H1 (cell line): ENCODE results near the gene ARPC4. TPM values are rescaled to one million over a fixed set of nuclear protein-coding genes. Genes with fewer than 3 reads are reported as not detected.

ENCODE experiments used
- CTCF ChIA-PET: fragments of 300-600 bp; sonication (Branson Sonifier 250); formaldehyde crosslinking; loops from one replicate; lab custom pipeline; 2021; ENCODE audit not compliant: partially characterized antibody; lab: Charles Lee
- POLR2A ChIA-PET: fragments of 300-600 bp; sonication (Branson Sonifier 250); formaldehyde crosslinking; loops from one replicate; lab custom pipeline; 2021; ENCODE audit warnings: inconsistent platforms; ENCODE audit not compliant: partially characterized antibody; lab: Charles Lee
- DNase-seq, 2 experiments: peaks; one replicate each; pipeline versions ENCODE4 v3.0.0 to v3.0.0-alpha.2; 2010 to 2022; ENCODE audit warnings: low spot score in 2 of 2, low read depth in 1 of 2, mixed read lengths in 1 of 2
- FAIRE-seq: peaks from 2 replicates; lab custom pipeline; 2011; peaks lifted over from hg19 to GRCh38; lab: Jason Lieb, UNC
- H2AFZ ChIP-seq: 2 replicates; pipeline ENCODE4 v1.8.1; 2012; ENCODE audit warnings: low read length, inconsistent platforms
- H2AK5ac ChIP-seq: 2 replicates; pipeline ENCODE4 v1.6.1; 2013; ENCODE audit warnings: low read depth, low read length
- H2BK120ac ChIP-seq: replicated peaks from 2 replicates; pipeline ENCODE3; 2013; ENCODE audit warnings: low read depth, low read length, inconsistent platforms
- H2BK12ac ChIP-seq: 2 replicates; pipeline ENCODE4 v1.6.1; 2013; ENCODE audit warnings: low read depth, low read length
- H2BK15ac ChIP-seq: 2 replicates; pipeline ENCODE4 v1.6.1; 2013; ENCODE audit warnings: low read length
- H2BK20ac ChIP-seq: 2 replicates; pipeline ENCODE4 v1.6.1; 2013; ENCODE audit warnings: low read length
- H2BK5ac ChIP-seq: 2 replicates; pipeline ENCODE4 v1.6.1; 2013; ENCODE audit warnings: low read depth, low read length
- H3K14ac ChIP-seq: 2 replicates; pipeline ENCODE4 v1.6.1; 2013; ENCODE audit warnings: inconsistent platforms; ENCODE audit not compliant: insufficient read length
- H3K18ac ChIP-seq: 2 replicates; pipeline ENCODE4 v1.6.1; 2013; ENCODE audit warnings: low read length; ENCODE audit errors: extremely low read depth
- H3K23ac ChIP-seq: 2 replicates; pipeline ENCODE4 v1.6.1; 2013; ENCODE audit warnings: inconsistent platforms; ENCODE audit not compliant: insufficient read length
- H3K23me2 ChIP-seq: 2 replicates; pipeline ENCODE4 v1.6.1; 2013; ENCODE audit warnings: low read depth, low read length
- H3K27ac ChIP-seq: 2 replicates; pipeline ENCODE4 v1.6.1; 2011; ENCODE audit warnings: low read depth, low read length, inconsistent platforms
- H3K27me3 ChIP-seq, 4 experiments: replicated peaks in 1 of 4; 1 replicate in 1 of 4; 2 replicates in 3 of 4; pipeline versions ENCODE4 v1.6.1 to v1.8.1; 2011 to 2013; ENCODE audit warnings: low read length in 3 of 4, mild to moderate bottlenecking in 3 of 4, inconsistent platforms in 2 of 4, mixed read lengths in 2 of 4, moderate library complexity in 1 of 4; ENCODE audit not compliant: control insufficient read depth in 3 of 4, insufficient read depth in 3 of 4; ENCODE audit errors: extremely low read depth in 1 of 4
- H3K36me3 ChIP-seq, 4 experiments: 2 replicates each; pipeline versions ENCODE4 v1.6.1 to v1.8.1; 2011 to 2013; ENCODE audit warnings: mild to moderate bottlenecking in 4 of 4, low read length in 3 of 4, moderate library complexity in 2 of 4, control low read depth in 1 of 4, inconsistent platforms in 1 of 4; ENCODE audit not compliant: insufficient read depth in 4 of 4, control insufficient read depth in 2 of 4
- H3K4ac ChIP-seq: replicated peaks from 2 replicates; pipeline ENCODE3; 2013; ENCODE audit warnings: low read length, low read depth, mixed read lengths, inconsistent platforms; ENCODE audit not compliant: insufficient read length
- H3K4me1 ChIP-seq, 4 experiments: replicated peaks in 1 of 4; 1 replicate in 1 of 4; 2 replicates in 3 of 4; pipeline versions ENCODE4 v1.6.1 to v1.8.1; 2011 to 2013; ENCODE audit warnings: low read length in 3 of 4, inconsistent platforms in 2 of 4, mixed read lengths in 1 of 4; ENCODE audit not compliant: insufficient read depth in 4 of 4, control insufficient read depth in 3 of 4
- H3K4me2 ChIP-seq, 2 experiments: 2 replicates each; pipeline versions ENCODE4 v1.6.1 to v1.8.1; 2011 to 2013; ENCODE audit warnings: low read depth in 2 of 2, low read length in 2 of 2, control low read depth in 1 of 2, inconsistent platforms in 1 of 2, mild to moderate bottlenecking in 1 of 2; ENCODE audit not compliant: insufficient read depth in 1 of 2
- H3K4me3 ChIP-seq, 4 experiments: fragments of 200-600, 300-600 bp in 1 of 4; sonication (generic), shearing (Covaris generic), sonication (Bioruptor Twin) in 1 of 4; 2 replicates each; pipeline versions ENCODE4 v1.5.1 to v1.8.1; 2011 to 2016; ENCODE audit warnings: low read length in 4 of 4, low read depth in 3 of 4, control low read depth in 2 of 4, inconsistent platforms in 2 of 4, mild to moderate bottlenecking in 2 of 4, mixed read lengths in 1 of 4, moderate library complexity in 1 of 4; ENCODE audit not compliant: insufficient read depth in 2 of 4; ENCODE audit errors: extremely low read depth in 1 of 4
- H3K56ac ChIP-seq: replicated peaks from 2 replicates; pipeline ENCODE3; 2013; ENCODE audit warnings: low read depth, mild to moderate bottlenecking, mixed read lengths, low read length, inconsistent platforms; ENCODE audit not compliant: insufficient read length
- H3K79me1 ChIP-seq: 2 replicates; pipeline ENCODE4 v1.6.1; 2013; ENCODE audit warnings: low read depth, low read length, control low read depth
- H3K79me2 ChIP-seq, 2 experiments: 2 replicates each; pipeline versions ENCODE4 v1.6.1 to v1.8.1; 2012 to 2013; ENCODE audit warnings: low read length in 2 of 2, mild to moderate bottlenecking in 2 of 2, inconsistent platforms in 1 of 2; ENCODE audit not compliant: insufficient read depth in 2 of 2, control insufficient read depth in 1 of 2
- H3K9ac ChIP-seq, 4 experiments: replicated peaks in 1 of 4; 1 replicate in 1 of 4; 2 replicates in 3 of 4; pipeline versions ENCODE4 v1.6.1 to v1.8.1; 2011 to 2013; ENCODE audit warnings: low read depth in 3 of 4, low read length in 3 of 4, control low read depth in 2 of 4, mild to moderate bottlenecking in 2 of 4, moderate library complexity in 2 of 4, inconsistent platforms in 1 of 4; ENCODE audit errors: extremely low read depth in 1 of 4
- H3K9me3 ChIP-seq, 2 experiments: 2 replicates each; pipeline versions ENCODE4 v1.6.1 to v1.8.1; 2012 to 2013; ENCODE audit warnings: mild to moderate bottlenecking in 2 of 2, moderate library complexity in 2 of 2, control low read depth in 1 of 2, inconsistent platforms in 1 of 2, low read depth in 1 of 2, low read length in 1 of 2, mixed read lengths in 1 of 2; ENCODE audit not compliant: insufficient read depth in 2 of 2
- H4K20me1 ChIP-seq, 2 experiments: replicated peaks in 1 of 2; 2 replicates each; pipeline versions ENCODE3 to v1.8.1; 2011 to 2013; ENCODE audit warnings: inconsistent platforms in 2 of 2, low read length in 2 of 2, mild to moderate bottlenecking in 1 of 2; ENCODE audit not compliant: insufficient read depth in 2 of 2, control insufficient read depth in 1 of 2
- H4K5ac ChIP-seq: 2 replicates; pipeline ENCODE4 v1.6.1; 2013; ENCODE audit warnings: low read length, low read depth, mixed read lengths, inconsistent platforms; ENCODE audit not compliant: insufficient read length
- H4K8ac ChIP-seq: 2 replicates; pipeline ENCODE4 v1.8.0; 2013; ENCODE audit warnings: mild to moderate bottlenecking, moderate library complexity, low read length, inconsistent platforms; ENCODE audit not compliant: insufficient read depth; ENCODE audit errors: extremely low read depth
- H4K91ac ChIP-seq: replicated peaks from 2 replicates; pipeline ENCODE3; 2013; ENCODE audit warnings: low read length, mixed read lengths, inconsistent platforms; ENCODE audit not compliant: insufficient read length
- CEBPB ChIP-seq: IDR thresholded peaks from 2 replicates; pipeline ENCODE4 v1.6.1; 2012; ENCODE audit warnings: low read depth, low read length
- CHD2 ChIP-seq: IDR thresholded peaks from 2 replicates; pipeline ENCODE4 v1.6.1; 2012; ENCODE audit warnings: low read length, improper control_type of control experiment
- EP300 ChIP-seq, 2 experiments: IDR thresholded peaks; 1 replicate in 1 of 2; 2 replicates in 1 of 2; pipeline ENCODE4 v1.6.1; 2011 to 2012; ENCODE audit warnings: low read depth in 2 of 2, low read length in 2 of 2, mild to moderate bottlenecking in 2 of 2, borderline replicate concordance in 1 of 2, inconsistent platforms in 1 of 2, moderate library complexity in 1 of 2
- JUND ChIP-seq: IDR thresholded peaks from 2 replicates; pipeline ENCODE4 v1.6.1; 2011; ENCODE audit warnings: mild to moderate bottlenecking, improper control_type of control experiment, low read length
- KDM5A ChIP-seq: fragments of 200-600 bp; IDR thresholded peaks from 2 replicates; pipeline ENCODE4 v1.7.1; 2012; ENCODE audit warnings: mild to moderate bottlenecking, low read length, inconsistent platforms, mixed read lengths
- NRF1 ChIP-seq: IDR thresholded peaks from 2 replicates; pipeline ENCODE4 v1.6.1; 2011; ENCODE audit warnings: mild to moderate bottlenecking, low read depth, low read length, improper control_type of control experiment
- PHF8 ChIP-seq: fragments of 200-600 bp; sonication (generic); conservative IDR thresholded peaks from 2 replicates; pipeline ENCODE4 v1.7.1; 2012; ENCODE audit warnings: low read depth, mild to moderate bottlenecking, inconsistent platforms, low read length, moderate library complexity
- POLR2A ChIP-seq, 2 experiments: IDR thresholded peaks; 1 replicate in 1 of 2; 2 replicates in 1 of 2; pipeline ENCODE4 v1.6.1; 2011; ENCODE audit warnings: low read depth in 2 of 2, low read length in 2 of 2, mild to moderate bottlenecking in 2 of 2; ENCODE audit errors: control extremely low read depth in 1 of 2
- SAP30 ChIP-seq: fragments of 300-600 bp; sonication (generic); IDR thresholded peaks from 2 replicates; pipeline ENCODE4 v1.7.1; 2012; ENCODE audit warnings: low read length, moderate library complexity, mild to moderate bottlenecking, inconsistent platforms; ENCODE audit not compliant: insufficient read depth, insufficient replicate concordance
- SP4 ChIP-seq: IDR thresholded peaks from 2 replicates; pipeline ENCODE4 v1.6.1; 2012; ENCODE audit warnings: low read length, inconsistent platforms
- TAF1 ChIP-seq: IDR thresholded peaks from 2 replicates; pipeline ENCODE4 v1.6.1; 2011; ENCODE audit warnings: mild to moderate bottlenecking, low read depth, low read length
- TBP ChIP-seq: IDR thresholded peaks from 2 replicates; pipeline ENCODE4 v1.6.1; 2011; ENCODE audit warnings: low read depth, low read length, improper control_type of control experiment
- TCF12 ChIP-seq: IDR thresholded peaks from 2 replicates; pipeline ENCODE4 v1.6.1; 2011; ENCODE audit warnings: low read depth, mild to moderate bottlenecking, low read length
- ZNF274 ChIP-seq: IDR thresholded peaks from 2 replicates; pipeline ENCODE4 v1.7.0; 2012; ENCODE audit warnings: low read length, borderline replicate concordance; ENCODE audit errors: extremely low read depth
- WGBS, 2 experiments: shearing (Covaris generic) in 1 of 2; methylation state at CpG; one replicate each; pipeline versions ENCODE4 v1.1.6 to v1.1.7; 2013 to 2015; ENCODE audit warnings: low lambda C conversion rate in 2 of 2, mixed read lengths in 2 of 2, inconsistent platforms in 1 of 2, low coverage in 1 of 2, missing lambda C conversion rate in 1 of 2; ENCODE audit not compliant: insufficient replicate concordance in 2 of 2, insufficient coverage in 1 of 2, insufficient read length in 1 of 2; ENCODE audit errors: extremely low coverage in 1 of 2, missing lambda C conversion rate in 1 of 2; 5-methylcytosine and 5-hydroxymethylcytosine counted together
- polyA plus RNA-seq, 7 experiments: library from polyadenylated mRNA; depleted of rRNA in 3 of 7; stranded (reverse) in 5 of 7; unstranded in 2 of 7; fragments of >200 nt in 5 of 7; fragments of 200-250 nt in 2 of 7; gene quantifications; 1 replicate in 5 of 7; 2 replicates in 1 of 7; 4 replicates in 1 of 7; pipeline versions ENCODE4 v1.2.1 to v1.2.3, GENCODE V29; 2011 to 2013; ENCODE audit warnings: missing spikeins in 2 of 7, mixed read lengths in 2 of 7
- total RNA-seq: library from RNA; stranded (reverse); fragmentation: NEBNext Ultra II Directional; extraction: Animal tissue kit (Norgen Biotek cat#: 25700); gene quantifications from 2 replicates; pipeline ENCODE4 v1.2.1, GENCODE V29; 2021
- TF ChIP-seq, protein P1 (sequence below): IDR thresholded peaks from 2 replicates; pipeline ENCODE4 v1.6.1; 2012; ENCODE audit warnings: inconsistent platforms

ARPC4 gene
- total and polyA plus RNA-seq, 2 of the 8 experiments (the other 6 are each of a cell fraction or from before 2014, with no cell fraction given), result 138 to 154 TPM

DNA sequence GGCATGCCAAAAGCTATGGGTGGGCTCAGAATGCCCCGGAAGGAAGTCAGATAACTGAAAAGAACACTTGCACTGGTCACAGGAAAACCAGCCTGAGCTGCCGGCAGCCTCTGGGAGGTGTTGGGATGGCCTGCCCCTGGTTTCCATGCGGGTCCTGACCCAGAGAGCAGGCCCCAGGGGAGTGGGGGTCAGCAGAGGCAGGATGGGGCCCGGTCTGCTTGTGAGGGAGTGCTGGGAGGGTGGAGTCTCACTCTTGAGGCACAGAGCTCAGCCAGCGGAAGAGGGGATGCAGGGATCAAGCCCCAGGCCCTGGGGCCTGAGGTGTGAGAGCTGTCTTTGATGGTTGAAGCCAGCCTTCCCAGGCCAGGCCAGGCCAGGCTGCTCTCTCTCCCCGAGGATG is 53.3 kb downstream of the ARPC4 start:
- FAIRE-seq, result no peak
- TF ChIP-seq CEBPB (no peak), EP300 (IDR thresholded peaks at IDR 0.05; ENCODE audit: borderline replicate concordance in 1 of 2, low read depth in 2 of 2, low read length in 2 of 2) (no peak), POLR2A (IDR thresholded peaks at IDR 0.05; ENCODE audit: control extremely low read depth in 1 of 2, low read depth in 2 of 2, low read length in 2 of 2) (no peak), TBP (no peak), NRF1 (no peak), SAP30 (no peak), TAF1 (no peak), TCF12 (no peak), ZNF274 (no peak), KDM5A (no peak), CHD2 (no peak), PHF8 (no peak), JUND (no peak), SP4 (no peak)
- TF ChIP-seq, protein P1, sequence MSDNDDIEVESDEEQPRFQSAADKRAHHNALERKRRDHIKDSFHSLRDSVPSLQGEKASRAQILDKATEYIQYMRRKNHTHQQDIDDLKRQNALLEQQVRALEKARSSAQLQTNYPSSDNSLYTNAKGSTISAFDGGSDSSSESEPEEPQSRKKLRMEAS, result no peak

More for the DNA sequence above, 53.3 kb downstream of the ARPC4 start:
- peaks cover 7% of the 10 kb centered on the region for H3K23me2 ChIP-seq
- CTCF ChIA-PET, result interaction anchor here (0.6 to 1.9 kb wide), 6 partner anchors 10 to 109 kb away, joined by 3 to 7 read pairs (median 3); no protein-coding TSS in a partner anchor
- peaks cover 0 to 8% (median 5%) of the 10 kb centered on the region in 4 experiments; a peak in 5 of 8 replicates for H3K36me3 ChIP-seq
- H2AFZ ChIP-seq, result no peak overlapping the region
- H3K4me1 ChIP-seq, result peaks cover 0 to 6% (median under 1%) of the 10 kb centered on the region in 4 experiments; a peak in 2 of 7 replicates
- H2BK5ac ChIP-seq, result no peak overlapping the region
- H3K23ac ChIP-seq, result no peak overlapping the region
- H4K91ac ChIP-seq, result no peak overlapping the region
- no peak for DNase-seq
- H3K18ac ChIP-seq, result no peak overlapping the region
- H3K9me3 ChIP-seq, result no peaks in the 10 kb centered on the region
- H3K4ac ChIP-seq, result no peak overlapping the region
- no peak overlapping the region for H4K8ac ChIP-seq
- no peak overlapping the region for H3K4me3 ChIP-seq
- H3K27ac ChIP-seq, result no peak overlapping the region
- no peak overlapping the region for H3K14ac ChIP-seq
- H2AK5ac ChIP-seq, result no peak overlapping the region
- H4K20me1 ChIP-seq, result peaks cover 0 to 4% of the 10 kb centered on the region in 2 experiments
- H3K79me2 ChIP-seq, result no peaks in the 10 kb centered on the region
- H4K5ac ChIP-seq, result no peak overlapping the region
- no peak overlapping the region for H2BK15ac ChIP-seq
- no peak overlapping the region for H2BK20ac ChIP-seq
- H3K4me2 ChIP-seq, result no peak overlapping the region
- H3K27me3 ChIP-seq, result no peaks in the 10 kb centered on the region
- no peak overlapping the region for H3K56ac ChIP-seq
- H3K9ac ChIP-seq, result no peak overlapping the region
- H2BK120ac ChIP-seq, result no peak overlapping the region
- H2BK12ac ChIP-seq, result no peak overlapping the region
- no peaks in the 10 kb centered on the region for H3K79me1 ChIP-seq
- 86% methylated on average over 6 of the region's 6 CpGs; no CpG with 5 or more reads in 1 of the 2 experiments for WGBS, 2 experiments
- POLR2A ChIA-PET, result interaction anchor here (0.8 to 1.4 kb wide), 2 partner anchors 54 to 100 kb away, joined by 3 to 4 read pairs; partner anchors contain the start of gene ARPC4
